Neural crest cell (in vitro differentiated cells): Measurements from ENCODE around the gene PSENEN. TPM values are rescaled to one million over a fixed set of nuclear protein-coding genes. Genes with fewer than 3 reads are reported as not detected.

Experiments
- DNase-seq: peaks from one replicate; pipeline ENCODE4 v3.0.0; 2021; ENCODE audit warnings: low read depth, mixed read lengths, low spot score
- H3K27ac Mint-ChIP-seq: one replicate; pipeline ENCODE4 v1.8.0; 2021; ENCODE audit warnings: mild to moderate bottlenecking, mixed read lengths; ENCODE audit not compliant: unreplicated experiment
- H3K27me3 Mint-ChIP-seq: 2 replicates; pipeline ENCODE4 v1.8.0; 2021; ENCODE audit warnings: low read depth, mild to moderate bottlenecking, mixed read lengths
- H3K36me3 Mint-ChIP-seq: 2 replicates; pipeline ENCODE4 v1.8.0; 2021; ENCODE audit warnings: low read depth, mild to moderate bottlenecking, mixed read lengths
- H3K4me1 Mint-ChIP-seq: 2 replicates; pipeline ENCODE4 v1.8.0; 2021; ENCODE audit warnings: mixed read lengths
- H3K4me3 Mint-ChIP-seq: one replicate; pipeline ENCODE4 v1.8.0; 2021; ENCODE audit warnings: mild to moderate bottlenecking, mixed read lengths
- H3K9me3 Mint-ChIP-seq: 2 replicates; pipeline ENCODE4 v1.8.0; 2021; ENCODE audit warnings: mixed read lengths
- total RNA-seq: library from RNA; stranded (reverse); gene quantifications from 2 replicates; pipeline ENCODE4 v1.2.1, GENCODE V29; 2021
- TF ChIP-seq, protein P1 (sequence below): fragments of 200-600 bp; sonication (generic); conservative IDR thresholded peaks from 2 replicates; pipeline ENCODE4 v1.5.0; 2021; ENCODE audit warnings: antibody characterized with exemption, mild to moderate bottlenecking

Gene PSENEN
- total RNA-seq, 1 donor from 2014 or later, result 67.3 TPM

DNA sequence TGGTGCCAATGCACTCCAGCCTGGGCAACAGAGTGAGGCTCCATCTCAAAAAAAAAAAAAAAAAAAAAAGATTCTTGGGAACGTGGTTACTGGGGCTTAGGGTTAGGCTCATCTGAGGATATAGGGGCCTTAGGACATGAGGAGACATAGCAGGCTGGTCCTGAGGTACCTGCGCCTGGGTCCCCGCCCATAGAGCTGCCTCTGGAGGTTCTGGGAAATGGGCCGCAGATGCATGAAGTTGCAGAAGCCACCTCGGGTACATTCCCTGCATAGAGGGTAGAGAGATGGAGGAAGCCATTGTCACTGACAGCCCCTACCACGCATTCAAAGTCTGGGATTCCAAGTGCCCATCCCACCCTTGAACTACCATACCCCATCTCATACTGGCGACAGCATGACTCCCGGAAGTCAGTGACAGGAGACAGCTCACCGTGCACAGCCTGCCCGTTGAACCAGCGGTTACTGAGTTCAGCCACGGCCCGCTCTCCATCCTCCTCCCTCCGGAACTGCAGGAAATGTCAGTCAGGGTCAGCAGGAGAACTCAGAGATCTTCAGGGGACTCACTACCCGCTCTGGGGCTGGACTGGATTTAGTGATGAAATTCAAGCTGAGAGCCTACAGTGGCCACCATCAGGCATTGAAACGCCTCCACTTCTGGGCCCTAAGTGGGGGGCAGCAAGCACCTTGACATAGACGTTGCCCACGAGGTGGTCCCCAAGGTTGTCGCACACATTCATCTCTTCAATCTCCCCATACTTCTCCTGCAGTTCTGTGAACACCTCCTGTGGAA is 1.6 kb upstream of the PSENEN start:
- Mint-ChIP-seq H3K4me3 (peak overlapping the region; percentile 97), H3K27ac (no peak overlapping the region), H3K27me3 (peaks cover 4% of the 10 kb centered on the region), H3K36me3 (peaks cover 2% of the 10 kb centered on the region), H3K9me3 (no peaks in the 10 kb centered on the region), H3K4me1 (peaks cover 52% of the 10 kb centered on the region)
- no peak for DNase-seq
- TF ChIP-seq, protein P1, sequence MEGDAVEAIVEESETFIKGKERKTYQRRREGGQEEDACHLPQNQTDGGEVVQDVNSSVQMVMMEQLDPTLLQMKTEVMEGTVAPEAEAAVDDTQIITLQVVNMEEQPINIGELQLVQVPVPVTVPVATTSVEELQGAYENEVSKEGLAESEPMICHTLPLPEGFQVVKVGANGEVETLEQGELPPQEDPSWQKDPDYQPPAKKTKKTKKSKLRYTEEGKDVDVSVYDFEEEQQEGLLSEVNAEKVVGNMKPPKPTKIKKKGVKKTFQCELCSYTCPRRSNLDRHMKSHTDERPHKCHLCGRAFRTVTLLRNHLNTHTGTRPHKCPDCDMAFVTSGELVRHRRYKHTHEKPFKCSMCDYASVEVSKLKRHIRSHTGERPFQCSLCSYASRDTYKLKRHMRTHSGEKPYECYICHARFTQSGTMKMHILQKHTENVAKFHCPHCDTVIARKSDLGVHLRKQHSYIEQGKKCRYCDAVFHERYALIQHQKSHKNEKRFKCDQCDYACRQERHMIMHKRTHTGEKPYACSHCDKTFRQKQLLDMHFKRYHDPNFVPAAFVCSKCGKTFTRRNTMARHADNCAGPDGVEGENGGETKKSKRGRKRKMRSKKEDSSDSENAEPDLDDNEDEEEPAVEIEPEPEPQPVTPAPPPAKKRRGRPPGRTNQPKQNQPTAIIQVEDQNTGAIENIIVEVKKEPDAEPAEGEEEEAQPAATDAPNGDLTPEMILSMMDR, result no peak

GRCh38 chr19:35744430-35745327 is 772 bp upstream of the PSENEN start:
- H3K27ac Mint-ChIP-seq, result peak overlapping the region; percentile 100
- TF ChIP-seq, protein P1, result peak; percentile 55

GRCh38 chr19:35746087-35746462 is 624 bp downstream of the PSENEN start:
- Mint-ChIP-seq H3K36me3 (peaks cover 2% of the 10 kb centered on the region), H3K9me3 (no peaks in the 10 kb centered on the region), H3K4me3 (peak overlapping the region; percentile 97), H3K27me3 (no peaks in the 10 kb centered on the region), H3K4me1 (peaks cover 48% of the 10 kb centered on the region), H3K27ac (peak overlapping the region; percentile 100)
- TF ChIP-seq, protein P1, result no peak
- no peak for DNase-seq

More at GRCh38 chr19:35744430-35745327, 772 bp upstream of the PSENEN start:
- Mint-ChIP-seq H3K4me3 (peak overlapping the region; percentile 97), H3K27me3 (peaks cover 4% of the 10 kb centered on the region), H3K9me3 (no peaks in the 10 kb centered on the region), H3K4me1 (peaks cover 56% of the 10 kb centered on the region), H3K36me3 (peaks cover 2% of the 10 kb centered on the region)
- DNase-seq, result peak; percentile 89

- peaks cover 47% of the 10 kb centered on the region for H3K4me1 Mint-ChIP-seq
- DNase-seq, result no peak
- peak overlapping the region; percentile 97 for H3K4me3 Mint-ChIP-seq
- peak overlapping the region; percentile 100 for H3K27ac Mint-ChIP-seq
- H3K9me3 Mint-ChIP-seq, result no peaks in the 10 kb centered on the region
- H3K36me3 Mint-ChIP-seq, result peaks cover 2% of the 10 kb centered on the region
- TF ChIP-seq, protein P1, result no peak
- no peaks in the 10 kb centered on the region for H3K27me3 Mint-ChIP-seq
Observed at GRCh38 chr19:35746531-35746930, 1.1 kb downstream of the PSENEN start.

GRCh38 chr19:35748106-35749020 is 2.9 kb downstream of the PSENEN start, which contains the start of gene LIN37:
Gene LIN37, plus strand, starts transcription at chr19:35748576. Its CDS starts 149 bp downstream, at chr19:35748725.
- peak; percentile 98 for DNase-seq
- Mint-ChIP-seq H3K27ac (peak within 1 kb of the TSS; percentile 58), H3K4me3 (peak within 1 kb of the TSS; percentile 99), H3K27me3 (no peaks in the 10 kb centered on the region), H3K4me1 (peaks cover 41% of the 10 kb centered on the region), H3K9me3 (no peaks in the 10 kb centered on the region), H3K36me3 (no peaks in the 10 kb centered on the region)
- TF ChIP-seq, protein P1, result no peak
